OCI-LY1 (cell line): Measurements from ENCODE around the gene EBP.

Experiments used
- H2AFZ ChIP-seq: fragments of 200-600 bp; sonication (generic), shearing (Covaris generic); 2 replicates; pipeline ENCODE4 v1.6.0; 2014; ENCODE audit warnings: antibody characterized with exemption, mild to moderate bottlenecking, low read length
- H3F3A ChIP-seq: fragments of 200-600 bp; sonication (generic), shearing (Covaris generic); 2 replicates; pipeline ENCODE4 v1.6.0; 2014; ENCODE audit warnings: mild to moderate bottlenecking, antibody characterized with exemption, low read length, moderate library complexity; ENCODE audit not compliant: insufficient read depth
- H3K27ac ChIP-seq: fragments of 200-600 bp; sonication (generic); 2 replicates; pipeline ENCODE4 v1.5.1; 2014; ENCODE audit warnings: low read length, mixed run types, mild to moderate bottlenecking, low read depth; ENCODE audit not compliant: poor library complexity, severe bottlenecking
- H3K27me3 ChIP-seq: fragments of 200-600 bp; sonication (generic); 2 replicates; pipeline ENCODE4 v1.6.0; 2014; ENCODE audit warnings: antibody characterized with exemption, mild to moderate bottlenecking, low read length, moderate library complexity; ENCODE audit not compliant: insufficient read depth
- H3K36me3 ChIP-seq: fragments of 200-600 bp; sonication (generic); 2 replicates; pipeline ENCODE4 v1.6.1; 2014; ENCODE audit warnings: mild to moderate bottlenecking, antibody characterized with exemption, low read length, moderate library complexity, mixed read lengths; ENCODE audit not compliant: insufficient read depth
- H3K4me1 ChIP-seq: fragments of 200-600 bp; sonication (generic); 2 replicates; pipeline ENCODE4 v1.5.1; 2014; ENCODE audit warnings: mild to moderate bottlenecking, low read length, moderate library complexity; ENCODE audit not compliant: insufficient read depth, severe bottlenecking
- H3K4me2 ChIP-seq: fragments of 200-600 bp; sonication (generic), shearing (Covaris generic); 2 replicates; pipeline ENCODE4 v1.6.1; 2014; ENCODE audit warnings: low read length
- H3K4me3 ChIP-seq: fragments of 200-600 bp; sonication (generic); 2 replicates; pipeline ENCODE4 v1.5.1; 2014; ENCODE audit warnings: low read length, low read depth, mild to moderate bottlenecking, mixed read lengths; ENCODE audit not compliant: poor library complexity, severe bottlenecking
- H3K79me2 ChIP-seq: fragments of 200-600 bp; shearing (Covaris generic); 2 replicates; pipeline ENCODE4 v1.6.1; 2016; ENCODE audit warnings: mixed run types, low read length, mixed read lengths; ENCODE audit not compliant: insufficient read depth
- H3K9ac ChIP-seq: fragments of 200-600 bp; sonication (generic), shearing (Covaris generic); 2 replicates; pipeline ENCODE4 v1.6.1; 2014; ENCODE audit warnings: mild to moderate bottlenecking, low read length, mixed read lengths
- H3K9me2 ChIP-seq: fragments of 200-600 bp; sonication (generic), shearing (Covaris generic); 2 replicates; pipeline ENCODE4 v1.6.1; 2014; ENCODE audit warnings: low read depth, mild to moderate bottlenecking, low read length, mixed read lengths
- H3K9me3 ChIP-seq: fragments of 200-600 bp; shearing (Covaris generic); 2 replicates; pipeline ENCODE4 v1.6.1; 2014; ENCODE audit warnings: low read length, mixed read lengths
- H4K20me1 ChIP-seq: fragments of 200-600 bp; sonication (generic), shearing (Covaris generic); 2 replicates; pipeline ENCODE4 v1.6.0; 2016; ENCODE audit warnings: mild to moderate bottlenecking, low read length; ENCODE audit not compliant: insufficient read depth
- CTCF ChIP-seq: fragments of 200-600 bp; sonication (generic), shearing (Covaris generic); IDR thresholded peaks from 2 replicates; pipeline ENCODE4 v1.5.1; 2017; ENCODE audit warnings: mild to moderate bottlenecking, antibody characterized with exemption, low read length, moderate library complexity, mixed read lengths
- EZH2 ChIP-seq: fragments of 200-600 bp; sonication (generic), shearing (Covaris generic); IDR thresholded peaks from 2 replicates; pipeline ENCODE4 v1.8.0; 2017; ENCODE audit warnings: borderline replicate concordance, mixed run types, mild to moderate bottlenecking, antibody characterized with exemption, low read length, moderate library complexity, mixed read lengths

The EBP gene

GRCh38 chrX:48514868-48515460, 6.6 kb upstream of the EBP start:
- H3K9ac ChIP-seq, result no peak overlapping the region
- H3K27ac ChIP-seq, result no peak overlapping the region
- H3K36me3 ChIP-seq, result no peaks in the 10 kb centered on the region
- H3F3A ChIP-seq, result no peaks in the 10 kb centered on the region
- no peak overlapping the region for H2AFZ ChIP-seq
- H3K9me2 ChIP-seq, result no peaks in the 10 kb centered on the region
- no peak overlapping the region for H3K4me3 ChIP-seq
- no peaks in the 10 kb centered on the region for H3K4me1 ChIP-seq
- TF ChIP-seq EZH2, result no peak
- TF ChIP-seq CTCF, result no peak
- no peak overlapping the region for H3K4me2 ChIP-seq
- no peaks in the 10 kb centered on the region for H3K9me3 ChIP-seq
- no peaks in the 10 kb centered on the region for H4K20me1 ChIP-seq
- H3K79me2 ChIP-seq, result no peaks in the 10 kb centered on the region
- H3K27me3 ChIP-seq, result no peaks in the 10 kb centered on the region

GRCh38 chrX:48515842-48516241, 5.8 kb upstream of the EBP start:
- no peaks in the 10 kb centered on the region for H3K79me2 ChIP-seq
- H3K9me2 ChIP-seq, result no peaks in the 10 kb centered on the region
- no peak overlapping the region for H2AFZ ChIP-seq
- H3K9me3 ChIP-seq, result no peaks in the 10 kb centered on the region
- H3F3A ChIP-seq, result no peaks in the 10 kb centered on the region
- H3K27me3 ChIP-seq, result no peaks in the 10 kb centered on the region
- H4K20me1 ChIP-seq, result no peaks in the 10 kb centered on the region
- no peak overlapping the region for H3K4me3 ChIP-seq
- H3K4me2 ChIP-seq, result no peak overlapping the region
- peaks cover 4% of the 10 kb centered on the region for H3K4me1 ChIP-seq
- TF ChIP-seq CTCF, result no peak
- TF ChIP-seq EZH2, result no peak
- H3K36me3 ChIP-seq, result no peaks in the 10 kb centered on the region
- no peak overlapping the region for H3K9ac ChIP-seq
- no peak overlapping the region for H3K27ac ChIP-seq

GRCh38 chrX:48516285-48516684, 5.3 kb upstream of the EBP start:
- no peaks in the 10 kb centered on the region for H3K27me3 ChIP-seq

More at GRCh38 chrX:48516285-48516684, 5.3 kb upstream of the EBP start:
- Histone ChIP-seq H3K4me1 (peaks cover 8% of the 10 kb centered on the region), H2AFZ (no peak overlapping the region), H3K27ac (no peak overlapping the region), H3K9me3 (no peaks in the 10 kb centered on the region), H4K20me1 (no peaks in the 10 kb centered on the region), H3K9me2 (no peaks in the 10 kb centered on the region), H3K4me2 (no peak overlapping the region), H3F3A (no peaks in the 10 kb centered on the region), H3K9ac (no peak overlapping the region), H3K4me3 (no peak overlapping the region), H3K79me2 (no peaks in the 10 kb centered on the region), H3K36me3 (no peaks in the 10 kb centered on the region)
- TF ChIP-seq EZH2 (no peak), CTCF (no peak)
